Mucosa of descending colon (tissue), 3 donors: Measurements from ENCODE around the gene OTOS. TPM values are rescaled to one million over a fixed set of nuclear protein-coding genes. Genes with fewer than 3 reads are reported as not detected.

Experiments used
- ATAC-seq: fragments of 200-7000 bp; cut with Tn5 transposase; one replicate; pipeline ENCODE4 v1.9.1; 2020; ENCODE audit warnings: mild to moderate bottlenecking, moderate library complexity
- DNase-seq, 3 donors: peaks; one replicate each; pipeline ENCODE4 v3.0.0-alpha.2; 2020
- H3K36me3 ChIP-seq: fragments of 200-600 bp; one replicate; pipeline ENCODE4 v1.8.0; 2021; ENCODE audit warnings: low read depth, mild to moderate bottlenecking
- H3K4me1 ChIP-seq: fragments of 200-600 bp; one replicate; pipeline ENCODE4 v1.8.0; 2021; ENCODE audit warnings: low read depth, mild to moderate bottlenecking
- H3K4me3 ChIP-seq: fragments of 200-600 bp; one replicate; pipeline ENCODE4 v1.8.0; 2021; ENCODE audit warnings: mild to moderate bottlenecking
- H3K9me3 ChIP-seq: fragments of 200-600 bp; one replicate; pipeline ENCODE4 v1.8.0; 2021; ENCODE audit warnings: mild to moderate bottlenecking
- CTCF ChIP-seq: fragments of 200-600 bp; IDR thresholded peaks from one replicate; pipeline ENCODE4 v1.8.0; 2022; ENCODE audit warnings: antibody characterized with exemption, mild to moderate bottlenecking
- intact Hi-C, 2 donors: fragments of 100-400 bp; cut with DNase I in 1 of 2; cut with micrococcal nuclease in 1 of 2; formaldehyde crosslinking; loops; one replicate each; pipeline versions ENCODE4 v1.11.0 to v1.11.1; 2022; cut with DNase I, micrococcal nuclease
- total RNA-seq, 3 donors: library from RNA; stranded (reverse); fragmentation: NEBNext Ultra II Directional in 2 of 3; extraction: Animal tissue kit (Norgen Biotek cat#: 25700) in 2 of 3; gene quantifications; one replicate each; pipeline versions ENCODE4 v1.2.1 to v1.2.4, GENCODE V29; 2021 to 2023
- donor health status: DM: no; HTN: no; CAD: no; lungs with moderate emphysema.
- donor health status: DM: no; HTN: no; CAD: no.
- donor health status: DM: no; HTN: yes; CAD: no.

OTOS gene
- total RNA-seq, 3 donors from 2014 or later: not detected

DNA sequence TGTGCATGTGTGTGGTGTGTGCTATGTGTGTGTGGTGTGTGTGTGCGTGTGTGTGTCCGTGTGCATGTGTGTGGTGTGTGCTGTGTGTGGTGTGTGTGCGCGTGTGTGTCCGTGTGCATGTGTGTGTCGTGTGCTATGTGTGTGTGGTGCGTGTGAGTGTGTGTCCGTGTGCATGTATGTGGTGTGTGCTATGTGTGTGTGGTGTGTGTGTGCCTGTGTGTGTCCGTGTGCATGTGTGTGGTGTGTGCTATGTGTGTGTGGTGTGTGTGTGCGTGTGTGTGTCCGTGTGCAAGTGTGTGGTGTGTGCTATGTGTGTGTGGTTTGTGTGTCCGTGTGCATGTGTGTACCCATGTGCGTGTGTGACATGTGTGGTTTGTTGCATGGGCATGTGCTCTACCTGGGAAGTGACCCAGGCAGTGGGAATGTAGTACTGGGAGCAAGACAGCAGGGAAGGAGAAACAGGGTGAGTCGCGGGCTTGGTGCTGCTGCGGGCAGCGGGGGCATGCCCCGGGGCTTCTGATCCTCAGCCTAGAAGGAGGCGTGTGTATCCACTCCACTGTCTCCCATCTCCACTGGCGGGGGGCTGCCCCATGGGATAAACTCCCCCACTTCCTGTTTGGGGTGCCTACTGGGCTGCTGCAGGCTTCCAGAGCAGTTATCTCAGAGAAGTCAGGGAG lies 7.6 kb upstream of the OTOS start:
- H3K4me3 ChIP-seq: no peak overlapping the region
- no peaks in the 10 kb centered on the region for H3K9me3 ChIP-seq
- intact Hi-C loops: loop anchor here in 1 of 2 donors (10.0 kb wide), 1 partner anchor 83 kb away; no protein-coding TSS in a partner anchor
- H3K4me1 ChIP-seq: no peaks in the 10 kb centered on the region
- ATAC-seq (no peak), DNase-seq (no peak)
- no peaks in the 10 kb centered on the region for H3K36me3 ChIP-seq
- no peak for TF ChIP-seq CTCF

- Histone ChIP-seq H3K9me3 (no peaks in the 10 kb centered on the region), H3K4me3 (no peak overlapping the region), H3K36me3 (no peaks in the 10 kb centered on the region), H3K4me1 (no peaks in the 10 kb centered on the region)
- ATAC-seq (no peak), DNase-seq (no peak)
- no peak for TF ChIP-seq CTCF
- intact Hi-C loops: loop anchor here in 1 of 2 donors (10.0 kb wide), 1 partner anchor 83 kb away; no protein-coding TSS in a partner anchor
Observed at GRCh38 chr2:240147382-240147781, 6.9 kb upstream of the OTOS start.

- H3K9me3 ChIP-seq: no peaks in the 10 kb centered on the region
- TF ChIP-seq CTCF: no peak
- ATAC-seq (no peak), DNase-seq (peak in 1 of 3 donors; percentile 25)
- H3K36me3 ChIP-seq: no peaks in the 10 kb centered on the region
- no peaks in the 10 kb centered on the region for H3K4me1 ChIP-seq
- intact Hi-C loops: loop anchor here in 1 of 2 donors (10.0 kb wide), 1 partner anchor 82 kb away; no protein-coding TSS in a partner anchor
- no peak overlapping the region for H3K4me3 ChIP-seq
Observed at GRCh38 chr2:240146627-240147278, 6.3 kb upstream of the OTOS start.

- H3K4me3 ChIP-seq: no peak overlapping the region
- TF ChIP-seq CTCF: no peak
- no peaks in the 10 kb centered on the region for H3K4me1 ChIP-seq
- ATAC-seq (no peak), DNase-seq (peak in 1 of 3 donors; percentile 28)
- no peaks in the 10 kb centered on the region for H3K36me3 ChIP-seq
- no peaks in the 10 kb centered on the region for H3K9me3 ChIP-seq
- intact Hi-C loops: loop anchor here in 1 of 2 donors (10.0 kb wide), 1 partner anchor 81 kb away; no protein-coding TSS in a partner anchor
Observed at GRCh38 chr2:240146141-240146561, 5.7 kb upstream of the OTOS start.

- no peaks in the 10 kb centered on the region for H3K36me3 ChIP-seq
- no peak for ATAC-seq
- intact Hi-C loops: loop anchor here in 1 of 2 donors (10.0 kb wide), 1 partner anchor 81 kb away; no protein-coding TSS in a partner anchor
- H3K9me3 ChIP-seq: no peaks in the 10 kb centered on the region
- H3K4me1 ChIP-seq: no peaks in the 10 kb centered on the region
- no peak overlapping the region for H3K4me3 ChIP-seq
- DNase-seq: peak in 1 of 3 donors; percentile 28
- TF ChIP-seq CTCF: no peak
Observed at GRCh38 chr2:240145461-240145860, 5.0 kb upstream of the OTOS start.
